Upper lobe of left lung (tissue), 4 donors: ENCODE results near the gene FHIT.

Experiments
- POLR2A ChIP-seq, 4 donors: fragments of 450-650 bp; IDR thresholded peaks; one replicate each; pipeline ENCODE4 v1.5.1; 2016 to 2017; ENCODE audit warnings: antibody characterized with exemption in 4 of 4, mild to moderate bottlenecking in 2 of 4
- POLR2AphosphoS5 ChIP-seq, 2 donors: sonication (generic); formaldehyde crosslinking; IDR thresholded peaks; one replicate each; pipeline ENCODE4 v1.5.1; 2017; ENCODE audit warnings: antibody characterized with exemption in 2 of 2
- TF ChIP-seq, protein P1 (sequence below), 6 experiments: fragments of 450-650 bp in 4 of 6; fragments of 200-600 bp in 2 of 6; sonication (generic) in 2 of 6; IDR thresholded peaks; one replicate each; pipeline ENCODE4 v1.5.1; 2016 to 2019; ENCODE audit warnings: antibody characterized with exemption in 6 of 6

GRCh38 chr3:60065227-60065868 lies 1185.9 kb downstream of the FHIT start:
- no peak for TF ChIP-seq POLR2A (IDR thresholded peaks at IDR 0.05)
- TF ChIP-seq, protein P1, sequence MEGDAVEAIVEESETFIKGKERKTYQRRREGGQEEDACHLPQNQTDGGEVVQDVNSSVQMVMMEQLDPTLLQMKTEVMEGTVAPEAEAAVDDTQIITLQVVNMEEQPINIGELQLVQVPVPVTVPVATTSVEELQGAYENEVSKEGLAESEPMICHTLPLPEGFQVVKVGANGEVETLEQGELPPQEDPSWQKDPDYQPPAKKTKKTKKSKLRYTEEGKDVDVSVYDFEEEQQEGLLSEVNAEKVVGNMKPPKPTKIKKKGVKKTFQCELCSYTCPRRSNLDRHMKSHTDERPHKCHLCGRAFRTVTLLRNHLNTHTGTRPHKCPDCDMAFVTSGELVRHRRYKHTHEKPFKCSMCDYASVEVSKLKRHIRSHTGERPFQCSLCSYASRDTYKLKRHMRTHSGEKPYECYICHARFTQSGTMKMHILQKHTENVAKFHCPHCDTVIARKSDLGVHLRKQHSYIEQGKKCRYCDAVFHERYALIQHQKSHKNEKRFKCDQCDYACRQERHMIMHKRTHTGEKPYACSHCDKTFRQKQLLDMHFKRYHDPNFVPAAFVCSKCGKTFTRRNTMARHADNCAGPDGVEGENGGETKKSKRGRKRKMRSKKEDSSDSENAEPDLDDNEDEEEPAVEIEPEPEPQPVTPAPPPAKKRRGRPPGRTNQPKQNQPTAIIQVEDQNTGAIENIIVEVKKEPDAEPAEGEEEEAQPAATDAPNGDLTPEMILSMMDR (IDR thresholded peaks at IDR 0.05), result no peak
- no peak for TF ChIP-seq POLR2AphosphoS5 (IDR thresholded peaks at IDR 0.05)
